Measurements from ENCODE around the gene FHOD3.

- TF ChIP-seq CREB1 (IDR thresholded peaks at IDR 0.05; ENCODE audit: low read depth): no peak
- TF ChIP-seq FOXM1 (IDR thresholded peaks at IDR 0.05; ENCODE audit: borderline replicate concordance, low read depth): no peak
Observed at GRCh38 chr18:36711014-36711725, 413.7 kb downstream of the FHOD3 start.

All from Ishikawa (cell line).